SJSA1 (cell line): ENCODE measurements around the gene IL1RL2. TPM values are rescaled to one million over a fixed set of nuclear protein-coding genes. Genes with fewer than 3 reads are reported as not detected.

ENCODE experiments used
- DNase-seq, 2 experiments: peaks; one replicate each; pipeline ENCODE4 v3.0.0-alpha.2; 2015 to 2020; ENCODE audit warnings: low spot score in 2 of 2, low read depth in 1 of 2
- H3K27ac ChIP-seq: fragments of 250-450 bp; sonication (Bioruptor Pico); 2 replicates; pipeline ENCODE4 v1.5.1; 2020; ENCODE audit warnings: mild to moderate bottlenecking, moderate library complexity
- H3K27me3 ChIP-seq: fragments of 250-450 bp; sonication (Bioruptor Pico); replicated peaks from 2 replicates; pipeline ENCODE4 v1.5.1; 2020; ENCODE audit warnings: mild to moderate bottlenecking, moderate library complexity
- H3K36me3 ChIP-seq: fragments of 250-450 bp; sonication (Bioruptor Pico); 2 replicates; pipeline ENCODE4 v1.5.1; 2020; ENCODE audit warnings: mild to moderate bottlenecking
- H3K4me1 ChIP-seq: fragments of 250-450 bp; sonication (Bioruptor Pico); replicated peaks from 2 replicates; pipeline ENCODE4 v1.6.1; 2021; ENCODE audit warnings: mild to moderate bottlenecking
- H3K4me3 ChIP-seq: fragments of 250-450 bp; sonication (Bioruptor Pico); 2 replicates; pipeline ENCODE4 v1.5.1; 2020; ENCODE audit warnings: mild to moderate bottlenecking
- H3K9me3 ChIP-seq: fragments of 250-450 bp; sonication (Bioruptor Pico); replicated peaks from 2 replicates; pipeline ENCODE4 v1.5.1; 2020; ENCODE audit warnings: mild to moderate bottlenecking
- total RNA-seq: library from RNA; depleted of rRNA; stranded (reverse); fragments of >200 nt; shearing (Covaris generic); gene quantifications from 2 replicates; pipeline ENCODE4 v1.2.3, GENCODE V29; 2014; rRNA removed

The IL1RL2 gene
- total RNA-seq, 1 experiment from 2014 or later, result not detected

DNA sequence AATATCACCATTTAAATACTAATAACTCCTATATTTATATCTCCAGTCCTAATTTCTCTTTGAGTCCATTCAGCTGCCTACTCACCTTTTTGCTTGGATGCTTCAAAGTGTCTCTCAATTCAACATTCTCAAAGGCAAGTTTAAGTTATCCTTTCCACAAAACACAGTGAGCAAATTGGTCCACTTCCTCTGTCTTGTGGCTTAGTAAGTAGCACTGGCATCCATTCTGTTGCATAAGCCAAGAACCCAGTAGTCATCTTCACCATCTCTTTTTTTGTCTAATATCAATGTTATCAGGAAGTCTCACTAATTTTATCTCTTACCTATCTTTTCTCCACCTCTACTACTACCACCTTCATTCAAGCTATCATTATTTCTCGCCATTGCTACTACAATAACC, 97.2 kb downstream of the IL1RL2 start:
- Histone ChIP-seq H3K36me3 (no peaks in the 10 kb centered on the region), H3K27ac (no peak overlapping the region), H3K4me3 (no peak overlapping the region), H3K9me3 (no peaks in the 10 kb centered on the region), H3K27me3 (no peaks in the 10 kb centered on the region; the same call in 1 of the 2 replicates), H3K4me1 (no peaks in the 10 kb centered on the region)
- no peak for DNase-seq

DNA sequence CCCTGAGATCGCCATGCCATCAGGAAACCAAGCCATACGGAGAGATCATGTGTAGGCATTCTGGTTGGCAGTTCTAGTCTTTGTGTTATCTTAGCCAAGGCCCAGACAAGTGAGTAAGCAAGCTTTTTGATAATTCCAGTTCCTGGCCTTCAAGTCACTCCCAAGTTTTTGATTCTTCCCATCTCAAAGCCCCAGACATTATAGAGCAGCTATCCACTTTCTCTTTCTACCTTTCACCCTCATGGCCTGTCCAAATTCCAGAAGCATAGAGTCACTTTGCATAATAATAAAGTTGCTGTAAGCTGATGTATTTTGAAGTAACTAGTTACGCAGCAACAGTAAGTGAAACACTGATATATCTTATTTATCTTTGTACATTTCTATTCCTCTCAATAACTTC, 97.8 kb downstream of the IL1RL2 start:
- H3K9me3 ChIP-seq, result no peaks in the 10 kb centered on the region
- DNase-seq, result no peak
- H3K4me1 ChIP-seq, result no peaks in the 10 kb centered on the region
- no peak overlapping the region for H3K4me3 ChIP-seq
- no peak overlapping the region for H3K27ac ChIP-seq
- H3K36me3 ChIP-seq, result no peaks in the 10 kb centered on the region
- no peaks in the 10 kb centered on the region; the same call in 1 of the 2 replicates for H3K27me3 ChIP-seq

DNA sequence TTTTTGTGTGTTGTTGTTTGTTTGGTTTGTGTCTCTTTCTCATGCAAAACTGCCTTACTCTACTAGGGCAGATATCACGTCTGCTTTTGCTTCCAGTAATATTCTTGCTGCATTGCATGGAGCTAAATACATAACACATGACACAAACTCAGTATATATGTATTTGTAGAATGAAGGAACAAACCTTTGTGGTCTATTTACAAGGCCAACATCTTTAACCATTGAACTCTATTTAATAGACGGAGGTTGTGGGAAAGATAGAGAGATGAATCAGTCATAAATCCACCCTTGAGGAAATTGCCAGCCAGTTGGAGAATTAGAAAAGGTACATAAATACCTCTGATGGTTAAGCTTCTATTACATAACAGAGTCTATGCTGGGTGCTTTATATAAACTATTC, 98.5 kb downstream of the IL1RL2 start:
- Histone ChIP-seq H3K4me3 (no peak overlapping the region), H3K27ac (no peak overlapping the region), H3K36me3 (no peaks in the 10 kb centered on the region), H3K27me3 (no peaks in the 10 kb centered on the region; the same call in 1 of the 2 replicates), H3K9me3 (no peaks in the 10 kb centered on the region), H3K4me1 (no peaks in the 10 kb centered on the region)
- DNase-seq, result no peak

DNA sequence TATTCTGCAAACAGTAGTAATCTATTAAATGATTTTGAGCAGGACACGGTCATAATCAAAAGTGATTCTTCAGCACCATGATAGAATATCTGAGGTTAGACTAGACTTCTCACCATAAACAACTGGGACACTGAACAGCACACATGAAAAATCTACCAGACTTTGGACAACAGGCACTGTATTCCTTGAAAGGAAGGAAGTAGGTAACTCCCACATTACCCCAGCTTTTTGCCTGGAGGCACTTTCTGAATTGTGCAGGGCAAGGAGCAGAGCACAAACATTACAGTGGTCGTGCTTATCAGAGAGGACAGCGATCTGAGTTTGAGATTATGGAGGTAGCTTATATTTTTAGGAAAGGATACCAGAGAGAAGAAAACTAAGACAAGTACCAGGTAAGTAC, 99.2 kb downstream of the IL1RL2 start:
- Histone ChIP-seq H3K4me1 (no peaks in the 10 kb centered on the region), H3K27me3 (no peaks in the 10 kb centered on the region; the same call in 1 of the 2 replicates), H3K36me3 (no peaks in the 10 kb centered on the region), H3K4me3 (no peak overlapping the region), H3K9me3 (no peaks in the 10 kb centered on the region), H3K27ac (no peak overlapping the region)
- no peak for DNase-seq

DNA sequence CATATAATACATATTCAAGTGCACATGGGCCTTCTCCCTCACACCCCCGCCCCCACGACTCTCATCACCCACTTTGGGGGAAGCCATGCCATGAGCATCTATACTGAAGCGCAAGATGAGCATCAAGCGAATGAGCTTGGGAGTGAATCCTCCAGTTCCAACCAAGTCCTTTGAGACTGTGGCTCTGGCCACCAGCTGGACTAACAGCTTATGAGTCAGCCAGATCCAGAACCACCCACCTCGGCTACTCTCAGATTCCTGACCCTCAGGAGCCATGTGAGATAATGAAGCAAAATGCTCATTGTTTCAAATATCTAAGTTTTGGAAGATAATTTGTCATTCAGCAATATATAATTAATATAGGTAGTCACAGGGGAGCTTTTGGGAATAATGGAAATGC, 102.3 kb downstream of the IL1RL2 start:
- H3K36me3 ChIP-seq, result no peaks in the 10 kb centered on the region
- H3K27ac ChIP-seq, result no peak overlapping the region
- no peak for DNase-seq
- H3K4me1 ChIP-seq, result no peaks in the 10 kb centered on the region
- no peaks in the 10 kb centered on the region for H3K9me3 ChIP-seq
- H3K4me3 ChIP-seq, result no peak overlapping the region
- H3K27me3 ChIP-seq, result no peaks in the 10 kb centered on the region

Other genes starting within 250 kb of the IL1RL2 start
- 0.16 TPM in 1 of 2 replicates, not detected in the other for gene IL1R2, start 195.1 kb upstream of the IL1RL2 start, total RNA-seq
- gene IL1R1, start 44.3 kb upstream of the IL1RL2 start, total RNA-seq, result 10.0 and 12.7 TPM in 2 replicates
- gene IL1RL1, start 124.5 kb downstream of the IL1RL2 start, total RNA-seq, result not detected in 2 replicates
- gene IL18R1, start 168.8 kb downstream of the IL1RL2 start, total RNA-seq, result not detected in 2 replicates
- gene IL18RAP, start 236.1 kb downstream of the IL1RL2 start, total RNA-seq, result not detected in 2 replicates